Head of caudate nucleus (tissue), 42 donors: ENCODE measurements around the gene PRKCE.

Source experiments
- DNase-seq, 42 donors: peaks; one replicate each; pipeline versions ENCODE4 v3.0.0 to v3.0.0-alpha.2; 2020 to 2021; ENCODE audit warnings: mixed read lengths in 7 of 42
- intact Hi-C: fragments of 100-400 bp; cut with DNase I; formaldehyde crosslinking; loops from one replicate; pipeline ENCODE4 v1.15.0; 2022

PRKCE gene

GRCh38 chr2:46161315-46161714 lies 509.8 kb downstream of the PRKCE start:
- DNase-seq: no peak
- intact Hi-C loops: no loop called here

- no peak for DNase-seq
- intact Hi-C loops: no loop called here
These were observed 510.4 kb downstream of the PRKCE start for GRCh38 chr2:46161911-46162310.

DNA sequence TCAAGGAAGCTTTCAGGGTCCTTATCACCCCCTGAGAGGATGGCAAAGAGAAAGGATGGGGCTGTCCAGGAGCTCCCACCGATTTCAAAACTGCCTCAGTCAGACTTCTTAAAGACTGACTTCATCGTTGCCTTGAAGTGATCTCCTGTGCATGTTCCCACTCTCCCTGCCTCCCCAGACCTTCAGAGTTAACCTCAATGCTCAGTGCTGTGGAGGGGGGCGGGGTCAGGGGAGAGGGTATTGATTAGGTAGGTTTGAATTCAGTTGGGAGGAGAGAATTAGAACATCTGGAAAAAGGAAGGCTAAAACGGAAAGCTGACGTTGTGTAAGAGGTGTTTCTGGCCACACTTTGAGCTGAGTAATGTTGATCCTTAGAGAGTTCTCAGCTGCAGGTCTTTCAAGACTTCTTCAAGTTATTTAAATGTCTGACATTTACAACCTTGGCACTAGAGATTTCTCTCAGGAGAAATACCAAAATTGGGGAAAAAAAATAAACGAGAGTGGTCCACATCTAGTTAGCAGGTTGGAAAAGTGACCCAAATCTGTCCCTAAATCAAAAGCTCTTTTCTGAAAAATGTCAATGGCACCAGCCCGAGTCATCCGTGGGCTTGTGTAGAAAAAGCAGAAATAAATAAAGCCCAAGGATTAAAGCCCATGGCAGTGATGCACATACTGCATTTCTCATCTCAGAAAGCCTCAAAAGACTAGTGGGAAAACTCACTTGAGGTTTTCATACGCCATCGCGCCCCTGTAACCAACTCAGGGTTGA lies 511.0 kb downstream of the PRKCE start:
- DNase-seq: no peak
- intact Hi-C loops: no loop called here

DNA sequence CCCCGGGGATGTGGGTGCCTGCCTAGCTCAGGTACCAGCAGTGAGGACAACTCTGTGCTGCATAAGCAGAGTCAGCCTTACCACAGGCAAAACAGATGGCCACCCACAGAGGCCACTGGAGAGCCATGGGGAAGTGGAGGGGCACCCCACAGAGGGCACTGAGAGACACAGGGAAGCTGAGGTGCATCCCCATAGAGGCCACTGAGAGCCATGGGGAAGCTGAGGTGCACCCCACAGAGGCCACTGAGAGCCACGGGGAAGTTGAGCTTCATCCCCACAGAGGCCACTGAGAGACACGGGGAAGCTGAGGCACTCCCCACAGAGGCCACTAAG lies 511.6 kb downstream of the PRKCE start:
- intact Hi-C loops: no loop called here
- DNase-seq: peak in 1 of 42 donors; percentile 9

DNA sequence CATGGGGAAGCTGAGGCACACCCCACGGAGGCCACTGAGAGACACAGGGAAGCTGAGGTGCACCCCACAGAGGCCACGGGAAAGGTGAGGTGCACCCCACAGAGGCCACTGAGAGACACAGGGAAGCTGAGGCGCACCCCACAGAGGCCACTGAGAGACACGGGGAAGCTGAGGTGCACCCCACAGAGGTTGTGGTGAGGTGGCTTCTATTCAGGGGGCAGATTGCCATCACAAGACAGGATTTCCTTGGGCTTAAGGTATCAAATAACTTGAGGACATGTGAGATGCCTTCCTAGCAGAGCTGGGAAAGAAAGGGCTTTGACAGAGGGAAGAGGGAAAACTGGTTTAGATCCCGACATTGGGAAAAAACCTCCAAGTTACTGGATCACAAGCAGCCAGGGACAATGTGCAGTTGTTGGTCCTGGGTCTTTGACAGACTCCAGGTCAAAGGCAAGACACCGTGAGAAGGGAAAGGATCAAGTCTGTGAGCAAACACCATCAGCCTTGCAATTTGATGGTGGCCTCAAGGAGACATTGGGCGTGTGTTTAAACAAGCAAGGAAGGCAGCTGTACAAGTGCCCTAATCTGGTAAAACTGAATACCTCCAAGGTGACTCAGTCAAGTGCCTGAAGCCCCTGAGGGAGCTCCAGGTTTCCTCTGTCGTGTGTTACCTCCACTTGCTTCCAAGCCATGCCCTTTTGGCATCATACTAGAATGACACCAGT lies 512.5 kb downstream of the PRKCE start:
- intact Hi-C loops: no loop called here
- no peak for DNase-seq

DNA sequence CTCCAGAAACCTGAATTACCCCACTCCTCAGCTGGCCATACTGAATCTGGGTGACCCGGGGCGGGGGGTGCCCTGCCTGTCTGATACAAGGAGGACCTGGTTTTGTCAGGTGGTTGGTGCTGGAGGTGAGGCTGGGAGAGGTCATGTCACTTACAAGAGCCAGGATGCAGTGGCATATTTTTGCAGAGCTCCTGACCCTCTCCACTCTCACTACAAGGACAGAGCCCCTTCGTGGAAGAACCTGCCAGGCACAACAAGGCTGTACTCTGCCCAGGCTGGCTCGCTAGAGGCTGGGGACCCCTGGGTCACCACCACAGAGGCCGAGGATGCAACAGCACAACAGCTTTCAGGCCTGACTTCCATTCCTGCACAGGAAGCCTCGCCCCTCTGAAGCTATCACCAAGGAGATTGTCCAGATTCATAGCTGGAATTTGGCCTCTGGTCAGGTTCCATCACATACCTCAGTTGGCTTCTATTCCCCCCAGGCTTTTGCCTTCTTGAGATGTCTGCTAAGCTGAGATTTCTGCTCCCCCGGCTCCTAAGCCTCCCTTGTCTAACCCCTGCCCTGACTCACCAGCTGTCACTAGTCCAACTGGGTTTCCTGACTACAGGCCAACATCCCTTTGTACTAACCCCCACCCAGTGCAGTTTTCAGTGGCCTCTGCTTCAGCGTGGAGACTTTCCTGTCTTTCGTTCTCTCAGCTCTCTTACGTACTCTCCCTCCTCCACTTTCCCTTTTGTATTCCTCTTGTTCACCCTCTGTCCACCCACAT lies 513.2 kb downstream of the PRKCE start:
- peak in 28 of 42 donors; percentile 15 to 80 (median 48) for DNase-seq
- intact Hi-C loops: no loop called here

DNA sequence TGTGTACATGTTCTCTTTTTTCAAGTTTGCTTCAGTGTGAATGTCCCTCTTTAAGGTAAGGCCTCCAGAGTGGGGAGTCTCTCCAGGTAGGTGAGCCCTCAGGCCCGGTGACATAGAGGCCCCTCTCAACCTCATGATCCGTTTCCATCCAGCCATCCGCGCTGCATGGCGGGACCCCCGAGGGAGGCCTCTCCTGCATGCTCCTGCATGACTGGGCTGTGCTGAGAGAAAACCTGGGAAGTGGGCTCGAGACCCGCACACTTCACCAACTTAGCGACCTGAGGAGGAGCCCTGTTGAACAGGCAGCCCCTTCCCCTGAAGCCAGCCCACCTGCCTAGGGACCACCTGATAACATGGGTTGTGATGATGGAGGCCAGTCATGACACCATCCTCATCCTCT lies 514.4 kb downstream of the PRKCE start:
- intact Hi-C loops: no loop called here
- DNase-seq: no peak

DNA sequence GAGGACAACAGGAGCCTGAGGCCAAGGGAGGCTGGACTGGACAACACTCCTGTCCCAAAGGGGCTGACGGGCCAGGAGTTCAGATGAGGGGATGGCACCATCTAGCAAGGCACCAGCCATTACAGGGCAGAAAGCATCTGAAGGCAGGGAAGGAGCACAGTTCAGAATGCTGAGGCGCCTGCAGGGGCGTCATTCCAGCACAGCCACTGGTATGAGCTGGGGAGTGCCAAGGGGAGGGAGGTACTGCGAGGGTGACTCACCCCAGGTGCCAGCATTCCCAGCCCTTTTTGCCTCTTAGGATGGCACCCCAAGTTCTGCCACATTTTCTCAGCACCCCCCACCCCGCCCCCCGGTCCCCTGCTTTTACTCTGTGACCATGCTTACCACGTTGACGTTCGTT lies 515.9 kb downstream of the PRKCE start:
- DNase-seq: no peak
- intact Hi-C loops: no loop called here

DNA sequence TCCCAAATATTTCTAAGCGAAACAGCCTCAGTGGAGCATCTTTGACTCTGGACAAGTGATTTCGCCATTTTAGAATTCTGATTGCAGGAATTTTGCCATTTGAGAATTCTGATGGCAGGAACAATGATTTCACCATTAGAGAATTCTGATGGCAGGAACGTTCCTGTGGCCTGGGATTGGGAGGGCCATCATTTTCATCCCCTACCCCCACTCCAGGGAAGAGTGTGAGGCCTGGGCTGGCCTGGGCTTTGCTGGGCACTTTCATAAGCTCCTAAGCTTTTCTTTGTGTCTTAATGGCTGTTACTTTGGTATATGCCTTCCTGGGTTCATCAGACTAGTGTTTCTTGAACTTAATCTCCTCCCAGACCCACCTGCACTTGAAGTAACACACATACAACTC lies 516.4 kb downstream of the PRKCE start:
- DNase-seq: no peak
- intact Hi-C loops: no loop called here

- no peak for DNase-seq
- intact Hi-C loops: no loop called here
These were observed 518.0 kb downstream of the PRKCE start for GRCh38 chr2:46169467-46169866.

- intact Hi-C loops: no loop called here
- DNase-seq: no peak
These were observed 518.6 kb downstream of the PRKCE start for GRCh38 chr2:46170026-46170425.

DNA sequence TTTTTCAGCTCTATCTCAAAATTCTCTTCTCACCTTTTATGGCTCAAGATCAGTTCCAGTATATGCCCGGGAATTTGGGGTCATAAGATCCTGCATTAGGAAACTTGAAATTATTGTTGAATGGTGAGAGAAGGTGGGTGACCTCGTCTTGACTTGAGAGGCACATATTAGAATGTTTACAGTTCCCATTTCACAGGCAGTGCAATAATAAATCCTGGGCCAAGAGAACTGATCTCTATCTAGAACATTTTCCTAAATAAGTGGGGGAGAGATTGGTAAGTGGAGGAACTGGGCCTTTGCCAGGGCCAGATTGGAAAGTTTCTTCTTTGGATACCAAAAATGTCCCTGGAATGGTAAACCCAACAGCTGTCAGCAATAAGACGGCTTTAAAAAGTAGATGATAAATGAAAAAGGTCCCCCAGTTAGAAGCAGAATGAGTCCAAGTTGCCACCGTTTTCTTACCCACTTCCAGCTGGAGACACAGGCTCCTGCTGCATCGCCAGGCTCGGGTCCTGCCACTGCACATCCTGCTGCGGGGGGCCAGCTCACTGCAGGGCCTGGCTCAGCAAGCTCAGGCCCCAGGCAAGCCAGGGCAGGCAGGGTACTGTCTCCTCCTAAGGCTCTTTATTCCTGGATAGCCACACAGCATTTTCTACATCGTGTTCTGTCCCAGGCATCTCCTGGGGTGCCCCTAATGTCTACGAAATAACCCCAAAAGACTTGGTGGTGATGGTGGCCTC lies 519.3 kb downstream of the PRKCE start:
- intact Hi-C loops: no loop called here
- DNase-seq: no peak

DNA sequence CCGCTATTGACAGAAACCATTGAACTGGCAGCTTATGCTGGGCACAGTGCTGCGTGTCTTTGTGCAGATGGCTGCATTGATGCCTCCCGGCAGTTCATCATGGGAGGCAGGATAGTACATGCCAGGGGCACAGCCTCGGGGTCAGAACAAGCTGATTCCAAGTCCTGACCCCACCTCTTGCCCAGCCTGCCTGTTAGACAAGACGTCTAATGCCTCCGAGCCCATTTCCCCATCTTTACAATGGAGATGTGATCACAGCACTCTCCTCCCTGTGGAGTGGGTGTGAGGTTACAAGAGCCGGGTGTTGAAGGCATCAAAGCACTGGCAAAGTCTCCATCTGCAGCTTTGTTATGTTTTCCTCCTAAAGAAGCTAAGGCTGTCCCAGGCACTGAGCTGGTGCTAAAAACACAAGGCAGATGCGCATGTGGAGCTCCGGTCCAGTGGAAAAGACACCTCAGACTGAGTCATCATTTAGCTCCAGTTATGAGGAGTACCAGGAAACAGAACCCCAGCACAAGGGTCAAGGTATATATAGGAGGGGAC lies 520.0 kb downstream of the PRKCE start:
- no peak for DNase-seq
- intact Hi-C loops: no loop called here

GRCh38 chr2:46171996-46172546 lies 520.6 kb downstream of the PRKCE start:
- DNase-seq: no peak
- intact Hi-C loops: no loop called here

GRCh38 chr2:46173030-46173429 lies 521.6 kb downstream of the PRKCE start:
- intact Hi-C loops: no loop called here
- no peak for DNase-seq

GRCh38 chr2:46173636-46174250 lies 522.3 kb downstream of the PRKCE start:
- intact Hi-C loops: no loop called here

GRCh38 chr2:46174345-46175170 lies 523.1 kb downstream of the PRKCE start:
- intact Hi-C loops: no loop called here

More at GRCh38 chr2:46173636-46174250, 522.3 kb downstream of the PRKCE start:
- no peak for DNase-seq

GRCh38 chr2:46175419-46175818 lies 523.9 kb downstream of the PRKCE start:
- DNase-seq: no peak
- intact Hi-C loops: no loop called here

More at GRCh38 chr2:46174345-46175170, 523.1 kb downstream of the PRKCE start:
- DNase-seq: no peak
